ENCODE data around the gene PSMC4.

DNA sequence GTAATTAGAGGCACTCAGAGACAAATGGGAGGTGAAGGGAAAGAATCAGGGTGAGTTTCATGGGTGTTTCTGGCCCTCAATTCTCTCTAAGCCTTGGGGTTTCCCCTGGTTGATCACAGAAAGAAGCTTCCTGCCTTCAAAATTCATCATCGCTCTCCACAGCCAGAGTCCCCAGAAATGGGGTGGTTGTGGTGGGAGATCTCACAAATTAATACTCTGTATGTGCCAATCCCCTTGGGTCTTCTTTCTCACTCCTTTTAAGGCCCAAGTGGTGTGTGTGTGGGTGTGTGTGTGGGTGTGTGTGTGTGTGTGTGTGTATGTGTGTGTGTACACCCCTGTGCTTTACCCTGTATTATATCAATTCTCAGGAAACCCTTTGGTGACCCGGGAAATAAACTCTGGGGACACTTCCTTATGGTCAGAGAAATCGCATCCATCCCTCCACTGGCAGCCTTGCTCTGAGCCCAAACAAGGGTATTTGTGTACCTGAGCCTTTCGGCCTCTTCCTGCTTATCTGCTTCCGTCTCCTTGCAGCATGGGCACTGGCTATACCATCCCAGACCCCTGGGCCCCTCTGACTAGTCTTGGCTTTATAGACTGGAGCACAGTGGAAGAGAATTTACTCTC is 33.8 kb upstream of the PSMC4 start:
- TF ChIP-seq, protein P1, sequence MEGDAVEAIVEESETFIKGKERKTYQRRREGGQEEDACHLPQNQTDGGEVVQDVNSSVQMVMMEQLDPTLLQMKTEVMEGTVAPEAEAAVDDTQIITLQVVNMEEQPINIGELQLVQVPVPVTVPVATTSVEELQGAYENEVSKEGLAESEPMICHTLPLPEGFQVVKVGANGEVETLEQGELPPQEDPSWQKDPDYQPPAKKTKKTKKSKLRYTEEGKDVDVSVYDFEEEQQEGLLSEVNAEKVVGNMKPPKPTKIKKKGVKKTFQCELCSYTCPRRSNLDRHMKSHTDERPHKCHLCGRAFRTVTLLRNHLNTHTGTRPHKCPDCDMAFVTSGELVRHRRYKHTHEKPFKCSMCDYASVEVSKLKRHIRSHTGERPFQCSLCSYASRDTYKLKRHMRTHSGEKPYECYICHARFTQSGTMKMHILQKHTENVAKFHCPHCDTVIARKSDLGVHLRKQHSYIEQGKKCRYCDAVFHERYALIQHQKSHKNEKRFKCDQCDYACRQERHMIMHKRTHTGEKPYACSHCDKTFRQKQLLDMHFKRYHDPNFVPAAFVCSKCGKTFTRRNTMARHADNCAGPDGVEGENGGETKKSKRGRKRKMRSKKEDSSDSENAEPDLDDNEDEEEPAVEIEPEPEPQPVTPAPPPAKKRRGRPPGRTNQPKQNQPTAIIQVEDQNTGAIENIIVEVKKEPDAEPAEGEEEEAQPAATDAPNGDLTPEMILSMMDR (IDR thresholded peaks at IDR 0.05), result no peak
- TF ChIP-seq POLR2A (IDR thresholded peaks at IDR 0.05; ENCODE audit: low read depth) (no peak), POLR2AphosphoS5 (IDR thresholded peaks at IDR 0.05) (no peak), EP300 (IDR thresholded peaks at IDR 0.05) (no peak)
